ENCODE measurements around the gene RNF224.

RNF224 gene

DNA sequence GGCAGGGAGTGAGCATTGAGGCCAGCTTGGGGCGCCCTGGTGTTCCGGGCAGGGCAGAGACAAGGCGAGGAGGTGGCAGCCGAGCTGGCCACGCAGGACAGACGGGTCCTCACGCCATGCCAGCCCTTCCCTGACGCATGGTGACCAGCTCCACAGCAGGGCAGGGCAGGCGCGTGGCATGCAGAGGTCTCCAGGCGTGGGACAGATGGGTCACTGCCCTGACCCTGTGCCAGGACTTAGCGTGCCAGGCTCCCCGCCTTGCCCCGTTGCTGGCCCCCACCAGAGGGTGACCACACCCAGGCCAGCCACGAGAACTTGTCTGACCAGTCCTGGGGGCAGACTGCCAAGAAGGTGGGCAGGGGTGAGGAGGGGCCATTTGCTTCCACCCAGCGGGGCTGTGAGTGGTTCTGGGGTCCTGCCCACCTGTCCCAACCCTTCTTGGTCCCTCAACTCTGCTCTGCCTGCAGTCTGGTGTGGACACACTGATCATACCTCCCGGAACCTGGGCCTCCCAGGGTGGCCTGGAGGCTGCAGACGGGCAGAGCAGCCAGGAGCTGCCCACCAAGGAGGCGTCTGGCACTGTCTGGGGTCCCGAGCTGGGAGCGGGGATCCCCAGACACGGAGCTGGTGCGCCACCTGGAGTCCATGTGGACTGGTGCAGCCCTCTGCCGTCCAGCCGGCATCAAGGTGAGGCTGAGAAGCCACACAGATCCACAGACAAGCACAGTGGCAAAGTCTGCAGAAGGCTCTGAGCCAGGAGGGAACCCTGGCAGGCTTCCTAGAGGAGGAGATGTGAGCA is at the start of gene RNF224:
RNF224 (plus strand) TSS at position 449 of the 799 bp plus-strand sequence. CDS start 834 bp downstream, outside the sequence.
- peak; percentile 91 for DNase-seq

DNA sequence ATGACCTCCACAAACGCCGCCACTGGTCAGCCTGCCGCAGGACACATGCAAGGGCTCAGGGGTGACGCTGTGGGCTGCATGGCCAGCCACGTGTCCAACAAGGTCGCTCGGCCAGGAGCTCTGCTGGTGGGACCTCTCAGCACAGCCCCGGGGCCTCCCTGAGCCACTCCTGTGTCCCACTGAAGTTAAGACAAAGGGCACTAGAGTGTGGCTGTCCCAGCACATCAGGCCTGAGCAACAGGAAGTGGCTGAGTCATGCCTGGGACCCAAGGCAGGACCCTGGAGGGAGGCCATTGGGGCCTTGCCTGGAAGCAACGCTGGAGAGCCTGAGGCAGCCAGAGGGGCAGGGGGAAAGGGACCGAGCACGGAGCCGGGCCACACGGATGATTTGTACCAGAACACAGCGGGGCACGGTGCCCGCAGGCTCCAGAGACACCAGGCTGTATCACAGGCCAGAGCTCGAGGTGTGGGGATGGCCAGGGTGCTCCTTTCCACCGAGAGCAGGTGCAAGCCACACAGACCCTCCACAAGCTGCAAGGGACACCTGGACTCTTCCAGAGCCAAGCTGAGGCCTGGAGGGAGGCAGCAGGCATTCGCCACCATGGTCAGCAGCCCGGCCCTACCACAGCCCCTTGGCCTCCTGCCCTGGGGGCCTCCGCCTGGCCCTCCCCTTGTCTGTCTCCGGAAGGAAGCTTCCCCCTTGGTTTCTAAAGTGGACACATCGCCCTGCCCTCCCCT is 48.9 kb upstream of the RNF224 start:
- DNase-seq = no peak

GRCh38 chr9:137178939-137179630 is 48.2 kb upstream of the RNF224 start:
- no peak for DNase-seq

GRCh38 chr9:137179761-137180160 is 47.5 kb upstream of the RNF224 start:
- no peak for DNase-seq

- DNase-seq = no peak
Observed at GRCh38 chr9:137180491-137180890, 46.8 kb upstream of the RNF224 start.

DNA sequence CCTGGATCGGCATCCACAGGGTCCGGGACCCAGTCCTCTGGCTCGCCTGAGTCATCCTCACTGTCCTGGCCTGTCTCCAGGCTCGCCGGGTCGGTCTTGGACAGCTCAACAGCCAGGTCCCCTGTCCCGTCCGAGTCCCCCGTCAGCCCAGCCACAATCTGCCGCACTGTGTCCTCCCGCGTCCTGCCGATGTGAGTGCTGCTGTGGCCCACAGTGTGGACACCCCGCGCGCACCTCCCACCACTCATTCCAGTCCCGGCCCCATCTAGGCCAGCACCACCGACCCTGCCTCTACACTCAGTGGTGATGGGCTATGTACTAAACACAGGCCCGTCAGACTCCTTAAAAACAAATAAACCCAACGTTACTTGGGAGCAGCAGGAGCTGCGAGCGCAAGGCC is 45.6 kb upstream of the RNF224 start:
- DNase-seq = no peak

- no peak for DNase-seq
Observed at GRCh38 chr9:137182836-137183235, 44.5 kb upstream of the RNF224 start.

- no peak for DNase-seq
Observed at GRCh38 chr9:137183980-137184595, 43.2 kb upstream of the RNF224 start.

DNA sequence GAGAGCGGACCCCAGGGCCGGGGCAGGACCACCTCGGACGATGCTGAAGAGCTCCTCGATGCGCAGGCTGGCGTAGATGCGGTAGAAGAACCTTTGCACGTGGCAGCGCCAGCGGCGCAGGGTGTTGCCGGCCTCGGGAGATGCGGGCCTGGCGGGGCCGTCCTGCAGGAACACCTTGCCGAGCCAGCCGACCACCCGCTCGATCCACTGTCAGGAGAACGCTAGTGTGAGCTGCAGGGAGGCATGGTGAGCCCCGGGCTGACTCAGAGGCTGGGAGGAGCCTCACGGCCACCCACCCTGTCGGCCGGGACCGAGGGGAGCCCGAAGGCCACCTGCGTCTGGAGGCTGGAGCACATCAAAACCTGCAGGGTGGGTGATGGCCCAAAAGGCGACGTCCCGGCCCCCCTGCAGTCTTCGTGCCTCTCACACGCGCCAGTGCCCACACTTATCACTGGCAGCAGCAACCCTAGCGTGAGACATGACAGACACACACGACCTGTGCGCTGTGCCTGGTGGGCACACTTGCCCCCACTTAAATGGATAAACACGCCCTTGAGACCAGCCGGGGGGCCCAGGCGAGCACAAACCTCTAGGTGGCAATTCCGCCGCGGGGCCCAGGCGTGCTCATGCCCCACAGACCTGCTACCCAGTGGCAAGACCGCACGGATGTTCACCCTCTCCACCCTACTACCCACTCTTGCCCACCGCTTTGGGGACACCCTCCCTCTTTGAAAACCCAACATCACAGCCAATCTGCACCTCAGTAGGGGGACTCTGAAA is 42.2 kb upstream of the RNF224 start:
- DNase-seq = no peak

GRCh38 chr9:137185921-137186320 is 41.4 kb upstream of the RNF224 start:
- DNase-seq = no peak

- no peak for DNase-seq
Observed at GRCh38 chr9:137186385-137186784, 40.9 kb upstream of the RNF224 start.

DNA sequence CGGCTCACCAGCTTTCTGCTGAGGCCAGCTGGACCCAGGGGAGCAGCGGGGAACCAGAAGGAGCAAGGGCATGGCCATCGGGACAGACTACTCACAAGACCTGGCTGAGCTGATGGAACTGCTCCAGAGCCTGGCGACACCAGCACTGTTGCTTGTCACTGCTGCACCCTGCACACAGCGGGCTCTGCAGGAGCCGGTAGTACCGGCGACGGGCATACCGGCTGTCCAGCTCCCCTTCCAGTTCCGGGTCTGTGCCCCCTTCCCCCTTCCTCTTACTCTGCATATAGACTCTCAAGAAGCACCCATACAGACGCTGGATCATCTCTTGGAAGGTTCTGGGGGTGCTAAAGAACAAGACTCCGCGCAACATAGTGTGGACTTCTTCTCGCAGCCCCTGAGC is 39.9 kb upstream of the RNF224 start:
- no peak for DNase-seq

DNA sequence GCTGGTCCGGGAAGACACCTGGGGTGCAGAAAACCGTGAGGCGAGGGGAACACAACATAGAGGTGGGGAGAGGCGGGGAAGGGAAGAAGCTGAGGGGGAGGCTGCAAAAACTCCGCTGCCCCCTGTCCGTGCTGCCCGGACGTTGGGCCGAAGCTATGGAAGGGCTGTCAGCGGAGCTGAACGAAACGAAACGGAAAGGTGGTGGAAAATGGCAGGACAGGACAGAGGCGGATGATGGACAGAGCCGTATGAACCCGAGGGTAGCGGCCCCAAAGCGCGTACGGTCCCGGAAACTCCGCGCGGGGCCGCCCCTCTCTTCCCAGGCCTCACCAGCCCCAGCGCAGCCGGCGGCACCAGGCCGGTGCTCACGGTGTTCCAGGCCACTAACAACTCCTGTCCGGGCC is 39.2 kb upstream of the RNF224 start:
- no peak for DNase-seq

- DNase-seq = peak; percentile 96
Observed at GRCh38 chr9:137188490-137189296, 38.6 kb upstream of the RNF224 start, which contains the start of the genes ANAPC2 and SSNA1. TSS of gene ANAPC2 (minus strand) at chr9:137188560. CDS start at chr9:137188532, 28 bp downstream. TSS of gene SSNA1 (plus strand) at chr9:137188676. CDS start at chr9:137188727, 51 bp downstream.

DNA sequence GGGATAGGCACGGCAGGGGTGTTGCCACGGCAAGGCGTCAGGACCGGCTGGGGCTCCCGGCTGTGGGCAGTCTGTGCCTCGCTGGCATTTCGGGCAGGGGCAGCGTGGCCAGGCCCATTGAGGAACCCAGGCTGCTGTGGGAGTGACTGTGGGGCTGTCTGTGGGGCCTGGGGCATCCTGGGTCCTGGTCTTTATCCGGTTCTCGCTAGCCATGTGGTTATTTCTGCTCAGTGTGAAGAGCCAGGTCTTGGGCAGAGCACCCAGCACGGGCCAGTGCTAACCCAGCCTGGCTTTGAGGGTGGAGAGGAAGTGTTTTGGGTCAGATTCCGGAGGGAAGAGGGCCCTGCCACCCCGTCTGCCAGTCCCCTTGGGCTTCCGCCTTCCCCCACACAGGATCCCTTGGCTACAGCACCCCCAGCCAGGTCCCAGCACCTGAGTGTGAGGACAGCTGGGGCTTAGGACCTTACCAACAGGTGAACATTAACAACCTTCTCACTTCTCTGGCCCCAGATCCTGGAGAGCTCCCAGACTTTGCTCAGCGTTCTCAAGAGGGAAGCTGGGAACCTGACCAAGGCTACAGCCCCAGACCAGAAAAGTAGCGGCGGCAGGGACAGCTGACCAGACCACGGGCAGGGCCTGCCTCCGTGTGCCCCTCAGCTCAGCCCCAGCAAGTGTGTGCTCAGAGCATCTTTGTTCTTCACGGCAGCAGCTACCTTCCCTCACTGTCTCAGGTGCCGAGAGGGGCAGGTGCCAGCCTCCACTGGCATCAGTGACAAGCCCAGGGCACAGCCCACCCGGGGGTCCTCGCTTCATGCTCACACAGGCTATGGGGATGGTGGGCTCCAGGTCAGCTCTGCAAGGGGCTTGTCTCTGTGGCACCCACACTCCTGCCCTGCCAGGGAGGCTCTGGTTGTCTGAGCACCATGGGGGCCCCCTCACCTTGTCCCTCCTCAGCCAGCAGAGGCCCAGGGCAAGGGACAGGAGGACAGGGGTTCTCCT is 37.7 kb upstream of the RNF224 start:
- DNase-seq = no peak

GRCh38 chr9:137190315-137190856 is 36.9 kb upstream of the RNF224 start:
- DNase-seq = peak; percentile 47

GRCh38 chr9:137191245-137191644 is 36.1 kb upstream of the RNF224 start:
- DNase-seq = no peak

GRCh38 chr9:137191691-137192447 is 35.4 kb upstream of the RNF224 start:
- no peak for DNase-seq

DNA sequence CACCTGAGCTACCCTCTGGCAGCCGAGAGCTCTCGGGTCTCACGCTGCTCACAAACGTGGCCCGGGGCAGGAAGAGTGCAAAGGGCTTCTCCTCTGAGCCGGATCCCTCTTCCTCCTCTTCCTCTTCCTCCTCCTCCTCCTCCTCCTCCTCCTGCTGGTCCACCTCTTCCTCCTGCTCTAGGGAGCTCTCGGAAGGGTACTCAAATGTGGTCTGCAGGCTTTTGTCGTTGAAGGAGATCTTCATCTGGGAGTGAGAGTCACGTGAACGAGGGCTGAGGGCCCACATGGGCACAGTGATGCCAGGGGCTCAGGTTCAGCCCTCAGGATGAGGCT is 34.9 kb upstream of the RNF224 start:
- no peak for DNase-seq

Data from hematopoietic multipotent progenitor cell treated with erythropoietin and hydrocortisone succinate and interleukin-3 and kit ligand, for 4 days (in vitro differentiated cells).